A549 (cell line): ENCODE data around the gene LCAT. TPM values are rescaled to one million over a fixed set of nuclear protein-coding genes. Genes with fewer than 3 reads are reported as not detected.

Experiments used
- ATAC-seq, 2 experiments: fragments of 200-7000 bp in 1 of 2; fragments of >200 bp in 1 of 2; cut with Nextera tagmentation in 1 of 2; cut with Tn5 transposase in 1 of 2; 3 replicates each; pipeline versions ENCODE4 v1.8.0 to v1.9.1; 2018 to 2020; ENCODE audit warnings: mild to moderate bottlenecking in 1 of 2, moderate library complexity in 1 of 2
- CTCF ChIA-PET: fragments of 300-600 bp; sonication (Branson Sonifier 250); formaldehyde crosslinking; extraction: SDS; loops from one replicate; lab custom pipeline; 2021; ENCODE audit warnings: antibody characterized with exemption, inconsistent platforms; lab: Yijun Ruan, JAX
- POLR2A ChIA-PET: fragments of 350-600 bp; formaldehyde crosslinking; extraction: SDS; loops from one replicate; lab custom pipeline; 2021; ENCODE audit warnings: antibody characterized with exemption, inconsistent platforms; lab: Yijun Ruan, JAX
- DNase-seq, 2 experiments: peaks; one replicate each; pipeline versions ENCODE4 v3.0.0 to v3.0.0-alpha.2; 2011 to 2016; ENCODE audit warnings: low read depth in 1 of 2, low spot score in 1 of 2
- FAIRE-seq: peaks from 2 replicates; lab custom pipeline; 2011; peaks lifted over from hg19 to GRCh38; lab: Jason Lieb, UNC
- H3K27ac ChIP-seq, 2 experiments: fragments of >200 bp; sonication (Bioruptor Twin); formaldehyde crosslinking; 3 replicates each; pipeline ENCODE4 v1.5.1; 2016 to 2017
- H3K4me1 ChIP-seq: fragments of >200 bp; sonication (Bioruptor Twin); formaldehyde crosslinking; 3 replicates; pipeline ENCODE4 v1.6.1; 2016
- H3K4me2 ChIP-seq: fragments of >200 bp; sonication (Bioruptor Twin); formaldehyde crosslinking; 3 replicates; pipeline ENCODE4 v1.6.1; 2016
- H3K4me3 ChIP-seq: fragments of >200 bp; sonication (Bioruptor Twin); formaldehyde crosslinking; 3 replicates; pipeline ENCODE4 v1.5.1; 2016
- H3K9me3 ChIP-seq: fragments of >200 bp; sonication (Bioruptor Twin); formaldehyde crosslinking; 3 replicates; pipeline ENCODE4 v1.6.1; 2016
- BCL3 ChIP-seq: fragments of >200 bp; sonication (Bioruptor Twin); formaldehyde crosslinking; IDR thresholded peaks from 3 replicates; pipeline ENCODE4 v1.6.1; 2016
- CHD2 ChIP-seq: fragments of 150-350 bp; IDR thresholded peaks from 2 replicates; pipeline ENCODE4 v1.6.1; 2014; ENCODE audit warnings: low read length; ENCODE audit not compliant: partially characterized antibody
- CHD4 ChIP-seq: fragments of 200-600 bp; sonication (generic); IDR thresholded peaks from 2 replicates; pipeline ENCODE4 v1.6.1; 2016; ENCODE audit warnings: antibody characterized with exemption, mild to moderate bottlenecking, borderline replicate concordance
- E2F6 ChIP-seq: IDR thresholded peaks from 2 replicates; pipeline ENCODE4 v1.6.1; 2012; ENCODE audit warnings: low read depth, borderline replicate concordance
- EHF ChIP-seq: fragments of 250-450 bp; sonication (Bioruptor Pico); IDR thresholded peaks from 2 replicates; pipeline ENCODE4 v1.5.0; 2020; ENCODE audit warnings: mild to moderate bottlenecking
- ESRRA ChIP-seq: fragments of 150-350 bp; IDR thresholded peaks from 2 replicates; pipeline ENCODE4 v1.6.1; 2014; ENCODE audit warnings: mild to moderate bottlenecking, low read length, borderline replicate concordance
- GATA3 ChIP-seq: IDR thresholded peaks from 2 replicates; pipeline ENCODE4 v1.6.1; 2012; ENCODE audit warnings: borderline replicate concordance
- HOXB5 ChIP-seq: fragments of 250-450 bp; sonication (Bioruptor Pico); IDR thresholded peaks from 2 replicates; pipeline ENCODE4 v1.5.0; 2020; ENCODE audit warnings: mild to moderate bottlenecking, moderate library complexity
- JUN ChIP-seq, 2 experiments: fragments of >200 bp; sonication (Bioruptor Twin); formaldehyde crosslinking; IDR thresholded peaks; 2 replicates in 1 of 2; 3 replicates in 1 of 2; pipeline ENCODE4 v1.6.1; 2016 to 2017
- KDM1A ChIP-seq: fragments of 200-600 bp; sonication (generic); IDR thresholded peaks from 2 replicates; pipeline ENCODE4 v1.6.1; 2016; ENCODE audit warnings: low read depth, mild to moderate bottlenecking
- NFE2L2 ChIP-seq: fragments of 150-350 bp; conservative IDR thresholded peaks from 2 replicates; pipeline ENCODE4 v1.6.1; 2014; ENCODE audit warnings: low read length
- PHF8 ChIP-seq: fragments of 200-600 bp; sonication (generic); IDR thresholded peaks from 2 replicates; pipeline ENCODE4 v1.6.1; 2016; ENCODE audit warnings: low read depth, mild to moderate bottlenecking, antibody characterized with exemption, moderate library complexity, borderline replicate concordance
- WGBS: methylation state at CpG from one replicate; pipeline ENCODE4 v1.1.6; 2017; ENCODE audit errors: missing lambda C conversion rate; 5-methylcytosine and 5-hydroxymethylcytosine counted together
- polyA plus RNA-seq, 4 experiments: library from polyadenylated mRNA; depleted of rRNA in 3 of 4; stranded (reverse); fragments of >200 nt; fragmentation: RNase III in 1 of 4; extraction: RNeasy Plus Mini Kit Qiagen cat#74134 plus additional on column Dnase treatment in 1 of 4; gene quantifications; 2 replicates in 3 of 4; 3 replicates in 1 of 4; pipeline ENCODE4 v1.2.3, GENCODE V29; 2011 to 2017

Gene LCAT
- polyA plus RNA-seq, 2 of the 4 experiments (the other 2 are of a cell fraction): 1.7 to 8.4 TPM

DNA sequence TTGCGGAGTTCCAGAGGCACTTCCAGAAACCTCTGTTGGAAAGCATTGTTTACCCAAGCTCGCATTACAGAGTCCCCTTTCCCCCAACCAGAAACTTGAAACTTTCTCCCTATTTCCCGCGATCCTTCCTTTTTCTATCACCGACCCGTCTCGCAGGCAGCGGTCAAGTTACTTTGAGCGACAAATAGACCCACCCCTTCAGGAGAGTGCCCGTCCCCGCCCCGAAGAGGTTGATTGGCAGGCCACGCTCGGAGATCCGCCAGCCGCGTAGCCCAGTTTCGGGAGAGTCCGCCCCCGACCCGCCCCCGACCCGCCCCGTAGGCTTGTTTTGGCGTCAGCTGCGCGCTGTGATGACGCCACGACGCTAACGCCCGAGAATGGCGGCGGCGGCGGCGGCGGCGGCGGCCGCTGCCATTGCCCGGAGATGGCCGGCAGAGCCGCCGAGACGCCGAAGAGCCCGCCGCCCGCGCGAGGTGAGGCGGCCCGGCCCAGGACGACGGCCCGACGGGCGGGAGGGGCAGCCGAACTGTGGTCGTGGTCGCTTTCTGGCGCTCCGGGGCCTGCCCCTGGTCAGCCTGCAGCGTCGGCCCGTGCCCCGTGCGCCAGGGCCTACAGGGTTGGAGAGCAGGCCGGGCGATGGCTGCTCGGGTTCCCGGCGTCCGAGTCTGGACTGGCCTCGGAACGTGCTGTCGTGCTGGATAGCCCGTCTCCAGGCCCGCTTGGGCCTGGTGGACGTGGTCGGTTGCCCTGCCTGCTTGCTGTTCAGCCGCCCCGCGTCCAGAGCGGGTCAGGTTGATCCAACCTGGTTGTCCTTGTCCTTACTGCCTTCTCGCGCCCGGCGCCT lies 50.8 kb downstream of the LCAT start, which contains the start of gene PSKH1 (continued):
- TF ChIP-seq BCL3: 0 out of 3 replicates have a peak, but pooled peaks have one; percentile 27
- 0 out of 2 replicates have a peak, but pooled peaks have one; percentile 52 for TF ChIP-seq HOXB5
- peak; percentile 35 for TF ChIP-seq CHD2
- TF ChIP-seq JUN (IDR thresholded peaks at IDR 0.05): peak; percentile 53 to 73; a peak in 3 of 5 replicates

- FAIRE-seq: no peak
- ChIA-PET POLR2A (interaction anchor here (0.7 to 1.9 kb wide), 3 partner anchors 8 to 1330 kb away, joined by 3 to 8 read pairs (median 3); partner anchors contain the start of gene NRN1L), CTCF (interaction anchor here (0.8 to 3.7 kb wide), 4 partner anchors 10 to 76 kb away, joined by 3 to 44 read pairs (median 8); no protein-coding TSS in a partner anchor)
- 72% methylated on average over 5 of the region's 5 CpGs for WGBS
- Histone ChIP-seq H3K4me1 (peaks cover 11% of the 10 kb centered on the region; the same call in 2 of the 3 replicates), H3K27ac (peak overlapping the region; percentile 59 to 76), H3K9me3 (no peaks in the 10 kb centered on the region), H3K4me3 (peak overlapping the region; percentile 98), H3K4me2 (peak overlapping the region; percentile 70)
- no peak for ATAC-seq
- no peak for DNase-seq
- TF ChIP-seq CHD2 (no peak), GATA3 (no peak), EHF (CRISPR knock-in tag) (no peak), ESRRA (no peak), NFE2L2 (no peak), PHF8 (no peak), E2F6 (no peak), KDM1A (no peak), CHD4 (no peak)
These were observed 51.5 kb downstream of the LCAT start for GRCh38 chr16:67892375-67892774.

Other genes starting within 250 kb of the LCAT start
- 10.3 and 11.0 TPM in 2 replicates for gene GFOD2, start 224.8 kb downstream of the LCAT start, polyA plus RNA-seq (2011; rRNA removed)
- 16.1 to 17.8 TPM (median 16.4 TPM) in 3 replicates for gene GFOD2, start 224.8 kb downstream of the LCAT start, polyA plus RNA-seq (2017; fragmentation: RNase III; extraction: RNeasy Plus Mini Kit Qiagen cat#74134 plus additional on column Dnase treatment)
- 9.8 and 11.1 TPM in 2 replicates for gene RANBP10, start 137.6 kb downstream of the LCAT start, polyA plus RNA-seq (2011; rRNA removed)
- 6.9 to 7.5 TPM (median 7.5 TPM) in 3 replicates for gene RANBP10, start 137.6 kb downstream of the LCAT start, polyA plus RNA-seq (2017; fragmentation: RNase III; extraction: RNeasy Plus Mini Kit Qiagen cat#74134 plus additional on column Dnase treatment)
- gene TSNAXIP1, start 137.2 kb downstream of the LCAT start, polyA plus RNA-seq (2011; rRNA removed): 0.68 and 0.78 TPM in 2 replicates
- gene TSNAXIP1, start 137.2 kb downstream of the LCAT start, polyA plus RNA-seq (2017; fragmentation: RNase III; extraction: RNeasy Plus Mini Kit Qiagen cat#74134 plus additional on column Dnase treatment): 0.97 to 1.2 TPM (median 1.1 TPM) in 3 replicates
- gene THAP11, start 101.8 kb downstream of the LCAT start, polyA plus RNA-seq (2011; rRNA removed): 33.2 and 44.0 TPM in 2 replicates
- gene THAP11, start 101.8 kb downstream of the LCAT start, polyA plus RNA-seq (2017; fragmentation: RNase III; extraction: RNeasy Plus Mini Kit Qiagen cat#74134 plus additional on column Dnase treatment): 27.2 to 30.9 TPM (median 30.0 TPM) in 3 replicates
- 168 and 209 TPM in 2 replicates for gene NUTF2, start 97.2 kb downstream of the LCAT start, polyA plus RNA-seq (2011; rRNA removed)
- gene NUTF2, start 97.2 kb downstream of the LCAT start, polyA plus RNA-seq (2017; fragmentation: RNase III; extraction: RNeasy Plus Mini Kit Qiagen cat#74134 plus additional on column Dnase treatment): 270 to 301 TPM (median 287 TPM) in 3 replicates
- gene CENPT, start 96.4 kb downstream of the LCAT start, polyA plus RNA-seq (2011; rRNA removed): 18.2 and 19.1 TPM in 2 replicates
- 35.9 to 40.3 TPM (median 36.9 TPM) in 3 replicates for gene CENPT, start 96.4 kb downstream of the LCAT start, polyA plus RNA-seq (2017; fragmentation: RNase III; extraction: RNeasy Plus Mini Kit Qiagen cat#74134 plus additional on column Dnase treatment)
- gene EDC4, start 71.1 kb downstream of the LCAT start, polyA plus RNA-seq (2011; rRNA removed): 21.0 and 35.3 TPM in 2 replicates
- gene EDC4, start 71.1 kb downstream of the LCAT start, polyA plus RNA-seq (2017; fragmentation: RNase III; extraction: RNeasy Plus Mini Kit Qiagen cat#74134 plus additional on column Dnase treatment): 54.9 to 60.4 TPM (median 58.1 TPM) in 3 replicates
- 0.22 and 0.34 TPM in 2 replicates for gene NRN1L, start 59.2 kb downstream of the LCAT start, polyA plus RNA-seq (2011; rRNA removed)
- gene NRN1L, start 59.2 kb downstream of the LCAT start, polyA plus RNA-seq (2017; fragmentation: RNase III; extraction: RNeasy Plus Mini Kit Qiagen cat#74134 plus additional on column Dnase treatment): not detected in 3 replicates
- gene PSKH1, start 50.9 kb downstream of the LCAT start, polyA plus RNA-seq (2011; rRNA removed): 15.1 and 18.2 TPM in 2 replicates
- 14.6 to 15.8 TPM (median 15.7 TPM) in 3 replicates for gene PSKH1, start 50.9 kb downstream of the LCAT start, polyA plus RNA-seq (2017; fragmentation: RNase III; extraction: RNeasy Plus Mini Kit Qiagen cat#74134 plus additional on column Dnase treatment)
- gene CTRL, start 12.3 kb downstream of the LCAT start, polyA plus RNA-seq (2011; rRNA removed): 0.92 and 1.6 TPM in 2 replicates
- 3.6 to 4.4 TPM (median 3.9 TPM) in 3 replicates for gene CTRL, start 12.3 kb downstream of the LCAT start, polyA plus RNA-seq (2017; fragmentation: RNase III; extraction: RNeasy Plus Mini Kit Qiagen cat#74134 plus additional on column Dnase treatment)
- gene PSMB10, start 7.3 kb downstream of the LCAT start, polyA plus RNA-seq (2011; rRNA removed): 11.0 and 11.3 TPM in 2 replicates
- gene PSMB10, start 7.3 kb downstream of the LCAT start, polyA plus RNA-seq (2017; fragmentation: RNase III; extraction: RNeasy Plus Mini Kit Qiagen cat#74134 plus additional on column Dnase treatment): 51.9 to 53.5 TPM (median 52.4 TPM) in 3 replicates
- 18.2 and 19.5 TPM in 2 replicates for gene SLC12A4, start 24.5 kb upstream of the LCAT start, polyA plus RNA-seq (2011; rRNA removed)
- 32.6 to 34.7 TPM (median 33.2 TPM) in 3 replicates for gene SLC12A4, start 24.5 kb upstream of the LCAT start, polyA plus RNA-seq (2017; fragmentation: RNase III; extraction: RNeasy Plus Mini Kit Qiagen cat#74134 plus additional on column Dnase treatment)
- not detected in 2 replicates for gene DPEP3, start 36.4 kb upstream of the LCAT start, polyA plus RNA-seq (2011; rRNA removed)
- not detected in 3 replicates for gene DPEP3, start 36.4 kb upstream of the LCAT start, polyA plus RNA-seq (2017; fragmentation: RNase III; extraction: RNeasy Plus Mini Kit Qiagen cat#74134 plus additional on column Dnase treatment)
- gene DPEP2, start 55.4 kb upstream of the LCAT start, polyA plus RNA-seq (2011; rRNA removed): not detected in 2 replicates
- not detected in 3 replicates for gene DPEP2, start 55.4 kb upstream of the LCAT start, polyA plus RNA-seq (2017; fragmentation: RNase III; extraction: RNeasy Plus Mini Kit Qiagen cat#74134 plus additional on column Dnase treatment)
- gene DPEP2NB, start 71.8 kb upstream of the LCAT start, polyA plus RNA-seq (2011; rRNA removed): not detected in 2 replicates
- gene DPEP2NB, start 71.8 kb upstream of the LCAT start, polyA plus RNA-seq (2017; fragmentation: RNase III; extraction: RNeasy Plus Mini Kit Qiagen cat#74134 plus additional on column Dnase treatment): not detected in 3 replicates
- 14.0 and 18.3 TPM in 2 replicates for gene DDX28, start 79.1 kb upstream of the LCAT start, polyA plus RNA-seq (2011; rRNA removed)
- 13.8 to 14.9 TPM (median 14.6 TPM) in 3 replicates for gene DDX28, start 79.1 kb upstream of the LCAT start, polyA plus RNA-seq (2017; fragmentation: RNase III; extraction: RNeasy Plus Mini Kit Qiagen cat#74134 plus additional on column Dnase treatment)
- 20.7 and 21.5 TPM in 2 replicates for gene DUS2, start 79.2 kb upstream of the LCAT start, polyA plus RNA-seq (2011; rRNA removed)
- gene DUS2, start 79.2 kb upstream of the LCAT start, polyA plus RNA-seq (2017; fragmentation: RNase III; extraction: RNeasy Plus Mini Kit Qiagen cat#74134 plus additional on column Dnase treatment): 20.8 to 22.8 TPM (median 21.7 TPM) in 3 replicates
- 23.9 and 32.4 TPM in 2 replicates for gene NFATC3, start 141.2 kb upstream of the LCAT start, polyA plus RNA-seq (2011; rRNA removed)
- 11.8 to 13.3 TPM (median 12.5 TPM) in 3 replicates for gene NFATC3, start 141.2 kb upstream of the LCAT start, polyA plus RNA-seq (2017; fragmentation: RNase III; extraction: RNeasy Plus Mini Kit Qiagen cat#74134 plus additional on column Dnase treatment)